ENCODE results near the gene RAB31.
"Not testable (repeated sequence)": the region's sequence is repeated elsewhere in the genome, so short reads cannot be mapped to it uniquely, and the experiment has no call there.

Gene RAB31

DNA sequence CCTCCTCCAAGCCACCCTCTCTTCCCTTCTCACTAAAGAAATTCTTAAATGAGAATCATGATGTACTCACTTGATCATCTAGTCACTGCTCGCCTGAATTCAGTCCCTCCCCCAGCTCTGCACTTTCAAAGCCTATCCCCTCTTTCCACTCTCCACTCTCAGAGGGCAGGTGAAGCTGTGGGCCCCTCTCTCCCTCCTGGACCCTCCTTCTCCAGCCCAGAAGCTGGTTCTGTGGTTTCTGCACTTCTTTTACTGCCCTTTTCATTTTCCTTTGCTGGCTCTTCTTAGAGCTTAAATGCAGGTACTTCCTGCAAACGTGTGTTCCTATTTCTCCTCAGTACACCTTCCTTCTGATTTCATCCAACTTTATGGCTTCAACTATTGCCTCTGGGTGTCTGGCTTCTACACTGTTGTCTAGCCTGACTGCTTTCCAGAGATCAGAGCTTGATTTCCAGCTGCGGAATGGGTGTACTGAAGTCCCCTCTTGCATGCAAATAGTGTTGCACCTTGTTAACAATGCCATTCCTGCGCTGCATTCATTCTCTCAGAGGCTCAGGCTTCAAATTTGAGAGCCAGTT, 162.4 kb downstream of the RAB31 start:
- DNase-seq = no peak

DNA sequence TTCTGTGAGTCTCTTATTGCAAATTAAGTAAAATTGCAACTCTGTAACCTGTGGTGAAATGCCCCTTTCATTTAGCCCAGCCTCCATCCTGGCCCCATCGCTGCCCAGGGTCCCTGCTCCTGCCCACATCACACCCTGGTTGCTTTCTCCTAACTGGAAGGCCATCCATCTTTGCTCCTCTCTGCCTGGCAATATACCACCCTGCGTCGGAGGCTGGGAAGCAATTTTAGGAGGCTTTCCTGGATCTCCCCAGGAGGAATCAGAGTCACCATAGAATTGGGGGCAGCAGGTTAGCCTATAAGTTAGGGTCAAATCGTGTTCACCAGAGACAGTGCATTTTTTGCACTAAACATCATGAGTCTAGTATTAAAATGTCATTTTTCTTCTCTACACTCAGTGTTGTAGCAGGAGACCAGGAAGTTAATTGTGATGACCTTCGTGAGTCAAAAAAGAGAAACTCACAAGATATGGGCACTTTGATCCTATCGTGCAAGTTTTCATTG, 163.2 kb downstream of the RAB31 start:
- DNase-seq = no peak

DNA sequence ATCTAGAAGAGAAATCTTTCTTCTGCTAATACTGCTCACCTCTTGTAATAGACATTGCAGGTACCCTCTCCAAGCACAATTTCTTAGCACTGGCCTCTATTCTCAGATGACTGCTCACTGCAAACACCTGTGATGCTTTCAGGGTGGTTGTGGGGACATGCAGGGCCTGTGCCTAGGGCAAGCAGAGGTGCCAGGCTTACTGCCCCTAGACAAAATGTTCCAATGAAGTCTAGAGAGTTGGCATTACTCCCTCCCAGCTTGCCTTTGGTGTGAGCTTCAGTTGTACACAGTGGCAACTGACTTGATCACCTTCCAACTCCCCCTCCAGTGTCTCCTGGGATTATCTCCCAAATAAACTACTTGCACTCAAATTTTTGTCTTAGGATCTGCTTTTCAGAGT, 164.7 kb downstream of the RAB31 start:
- no peak for DNase-seq

DNA sequence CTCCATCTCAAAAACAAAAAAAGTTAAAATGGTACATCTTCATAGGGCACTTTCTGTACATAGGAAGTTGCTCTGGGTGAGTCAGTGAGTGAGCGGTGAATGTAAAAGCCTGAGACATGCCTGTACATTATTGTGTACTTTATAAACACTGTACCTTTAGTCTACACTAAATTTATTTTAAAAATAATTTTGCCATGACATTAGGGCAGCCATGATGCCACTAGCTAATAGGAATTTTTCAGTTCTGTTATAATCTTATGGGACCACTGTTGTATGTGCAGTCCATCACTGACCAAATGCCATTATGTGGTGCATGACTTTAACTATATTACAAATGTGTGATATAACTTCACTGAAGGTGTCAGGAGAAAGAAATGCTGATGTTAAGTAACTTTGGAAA, 166.6 kb downstream of the RAB31 start:
- DNase-seq = no peak

DNA sequence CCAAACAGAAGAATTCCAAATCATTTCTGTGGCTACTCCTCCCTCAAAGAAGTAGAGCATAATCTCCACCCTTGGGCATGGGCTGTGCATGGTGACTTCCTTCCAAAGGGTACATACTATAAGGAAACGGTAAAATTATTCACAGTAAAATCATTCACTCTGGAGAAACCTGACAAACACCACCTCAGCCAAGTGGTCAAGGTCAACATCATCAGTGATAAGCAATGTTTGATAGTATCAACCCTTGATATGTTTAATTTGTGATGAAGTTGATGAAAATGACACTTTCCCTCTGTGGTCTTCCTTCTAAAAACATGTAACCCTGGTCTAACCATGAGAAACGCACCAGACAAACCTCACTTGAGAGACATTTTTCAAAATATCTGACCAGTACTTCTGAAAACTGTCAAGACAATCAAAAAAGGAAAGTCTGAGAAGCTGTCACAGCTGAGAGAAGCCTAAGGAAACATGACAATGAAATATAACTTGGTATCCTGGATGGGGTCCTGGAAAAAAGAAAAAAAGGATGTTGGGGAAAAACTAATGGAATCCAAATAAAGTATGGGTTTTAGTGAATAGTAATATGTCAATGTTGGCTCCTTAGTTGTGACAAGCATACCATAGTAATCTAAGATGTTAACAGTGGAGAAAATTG, 168.2 kb downstream of the RAB31 start:
- DNase-seq = no peak

GRCh38 chr18:9876867-9877654, 169.0 kb downstream of the RAB31 start:
- DNase-seq = no peak

- DNase-seq = no peak
Measured at GRCh38 chr18:9877655-9878014, 169.5 kb downstream of the RAB31 start.

DNA sequence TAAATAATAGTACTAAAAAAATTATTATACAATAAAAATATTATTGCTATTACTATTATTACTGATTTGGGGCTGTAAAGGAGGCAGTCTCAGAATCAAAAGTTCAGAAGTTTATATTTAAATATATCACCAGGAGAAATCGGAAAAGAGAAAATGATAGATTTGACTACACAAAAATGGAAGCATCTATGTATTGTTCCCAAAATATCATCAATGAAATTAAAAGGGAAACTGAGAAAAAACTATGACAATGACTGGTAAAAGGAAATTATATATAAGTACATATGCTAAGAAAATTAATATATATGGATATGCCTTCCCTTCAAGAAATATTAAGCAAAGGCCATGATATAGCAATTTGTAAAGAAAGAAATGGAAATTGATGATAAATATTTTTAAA, 170.0 kb downstream of the RAB31 start:
- DNase-seq = no peak

GRCh38 chr18:9878783-9879242, 170.7 kb downstream of the RAB31 start:
- no peak for DNase-seq

GRCh38 chr18:9884090-9884489, 176.0 kb downstream of the RAB31 start:
- DNase-seq = no peak

- no peak for DNase-seq
Measured at GRCh38 chr18:9884532-9885140, 176.5 kb downstream of the RAB31 start.

GRCh38 chr18:9885170-9886004, 177.3 kb downstream of the RAB31 start, which contains the start of gene TXNDC2:
Gene TXNDC2 (plus strand): TSS chr18:9885973. CDS start chr18:9886681, 708 bp downstream.
- DNase-seq = no peak

DNA sequence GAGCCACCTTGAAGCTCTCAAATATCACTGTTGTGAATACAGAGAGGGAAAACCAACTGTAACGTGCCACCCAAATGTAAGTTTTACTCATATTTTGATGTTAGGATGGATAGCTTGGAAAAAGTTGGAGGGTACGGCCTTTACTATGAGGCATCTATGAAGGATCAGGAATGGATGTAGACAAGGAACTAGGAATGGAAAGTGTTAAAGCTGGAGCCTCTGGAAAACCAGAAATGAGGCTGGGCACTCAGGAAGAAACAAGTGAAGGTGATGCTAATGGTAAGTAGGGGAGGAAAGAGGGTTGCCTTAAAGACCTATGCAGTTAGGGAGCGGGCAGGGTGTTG, 177.9 kb downstream of the RAB31 start:
- DNase-seq = no peak

- no peak for DNase-seq
Measured at GRCh38 chr18:9887992-9888391, 179.9 kb downstream of the RAB31 start.

- DNase-seq = no peak
Measured at GRCh38 chr18:9890196-9890595, 182.1 kb downstream of the RAB31 start.

DNA sequence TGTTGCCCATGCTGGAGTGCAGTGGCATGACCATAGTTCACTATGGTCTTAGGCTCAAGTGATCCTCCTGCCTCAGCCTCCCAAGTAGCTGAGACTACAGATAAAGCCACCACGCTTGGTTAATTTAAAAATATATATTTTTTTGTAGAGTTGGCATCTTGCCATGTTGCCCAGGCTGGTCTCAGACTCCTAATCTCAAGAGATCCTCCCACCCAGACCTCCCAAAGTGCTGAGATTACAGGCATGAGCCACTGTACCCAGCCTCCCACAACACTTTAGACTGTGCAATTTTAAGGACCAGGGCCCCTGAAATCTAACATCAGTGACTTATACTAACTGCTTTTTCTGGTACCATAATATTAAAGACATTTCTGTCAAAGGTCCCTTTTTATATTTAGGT, 182.9 kb downstream of the RAB31 start:
- no peak for DNase-seq

- DNase-seq = not testable (repeated sequence)
Measured at GRCh38 chr18:9891515-9891914, 183.4 kb downstream of the RAB31 start.

DNA sequence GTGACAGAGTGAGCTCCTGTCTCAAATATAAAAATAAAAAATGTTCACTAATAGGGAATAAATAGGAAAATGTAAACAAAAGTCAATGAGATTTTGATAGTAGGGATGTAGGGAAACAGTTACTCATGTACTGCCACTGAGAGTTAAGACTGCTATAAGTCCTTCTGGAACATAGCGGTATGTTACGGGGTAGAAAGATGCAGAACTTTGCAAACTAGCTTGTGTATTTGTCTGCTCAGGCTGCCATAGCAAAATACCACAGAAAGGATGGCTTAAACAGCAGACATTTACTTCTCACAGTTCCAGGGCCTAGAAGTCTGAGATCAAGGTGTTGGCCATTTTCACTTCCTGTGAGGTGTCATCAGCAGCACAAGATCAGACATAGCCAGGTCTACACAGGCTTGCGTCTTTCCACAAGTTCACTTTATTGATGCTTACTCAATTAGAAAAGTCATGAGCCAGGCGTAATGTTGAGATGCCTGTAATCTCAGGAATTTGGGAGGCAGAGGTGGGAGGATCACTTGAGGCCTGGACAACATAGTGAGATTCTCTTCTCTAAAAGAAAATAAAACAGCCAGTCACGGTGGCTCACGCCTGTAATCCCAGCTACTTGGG, 186.5 kb downstream of the RAB31 start:
- no peak for DNase-seq

DNA sequence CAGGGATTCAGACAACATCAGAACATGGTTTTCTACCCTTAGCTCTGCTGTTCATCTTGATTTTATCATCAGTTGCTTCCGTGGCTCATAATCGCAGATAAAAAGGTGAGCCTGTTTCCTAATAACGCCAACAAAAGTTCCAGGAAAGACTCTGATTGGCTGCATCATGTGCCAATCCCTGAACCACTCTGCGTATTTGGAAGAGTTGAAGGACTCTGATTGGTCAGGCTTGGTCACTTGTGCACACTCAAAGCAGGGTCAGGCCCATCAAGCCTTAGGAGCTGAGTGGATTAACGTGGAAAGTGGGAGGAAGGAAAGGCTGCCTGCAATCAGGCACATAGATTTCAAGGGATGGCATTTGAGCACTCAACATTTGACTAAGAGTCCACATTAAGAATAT, 189.0 kb downstream of the RAB31 start:
- no peak for DNase-seq

- DNase-seq = not testable (repeated sequence)
Measured at GRCh38 chr18:9897787-9898291, 189.7 kb downstream of the RAB31 start.

DNA sequence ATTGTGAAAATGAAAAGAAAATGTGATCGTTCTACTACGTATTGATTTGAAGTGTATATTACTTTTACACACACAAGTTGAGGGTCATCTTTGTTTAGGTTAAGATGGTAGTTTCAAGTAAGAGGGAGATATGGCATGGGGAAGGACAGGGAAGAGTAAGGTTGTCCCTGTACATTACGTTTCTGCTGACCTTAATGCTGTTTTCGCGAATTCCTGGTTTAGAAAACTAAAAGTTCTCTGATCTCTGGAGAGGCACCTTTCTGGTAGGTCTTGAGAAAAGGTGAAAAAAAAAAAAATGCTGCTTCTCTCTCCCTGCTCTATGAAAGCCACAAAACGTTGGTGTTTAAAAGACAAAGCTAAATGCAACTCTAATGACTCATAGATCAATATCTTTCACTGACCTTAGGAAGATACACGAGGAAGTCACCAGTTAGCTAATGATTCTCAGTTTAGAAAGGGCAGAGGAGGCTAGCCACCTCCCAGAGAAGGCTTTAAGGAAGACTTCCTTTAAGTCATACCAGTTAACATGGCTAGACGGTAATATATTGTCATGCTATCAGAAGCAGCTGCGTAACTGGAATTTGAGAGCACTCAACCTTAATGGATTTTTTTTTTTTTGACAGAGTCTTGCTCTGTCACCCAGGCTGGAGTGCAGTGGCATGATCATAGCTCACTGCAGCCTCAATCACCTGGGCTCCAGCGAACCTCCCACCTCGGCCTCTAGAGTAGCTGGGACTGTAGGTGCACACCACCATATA, 190.9 kb downstream of the RAB31 start:
- DNase-seq = no peak
